Sigmoid colon (tissue), 7 donors: ENCODE results near the gene RAPGEF5. TPM values are rescaled to one million over a fixed set of nuclear protein-coding genes. Genes with fewer than 3 reads are reported as not detected.

ENCODE experiments used
- DNase-seq: peaks from one replicate; pipeline ENCODE4 v3.0.0-alpha.2; 2019
- H3K27ac ChIP-seq, 4 donors: fragments of 200-600 bp; sonication (generic); one replicate each; pipeline ENCODE4 v1.5.1; 2016 to 2019; ENCODE audit warnings: mild to moderate bottlenecking in 1 of 4
- H3K27me3 ChIP-seq, 3 donors: fragments of 200-600 bp; sonication (generic); one replicate each; pipeline ENCODE4 v1.5.1; 2019; ENCODE audit warnings: mild to moderate bottlenecking in 1 of 3
- H3K36me3 ChIP-seq, 4 donors: fragments of 200-600 bp; sonication (generic); one replicate each; pipeline ENCODE4 v1.5.1; 2016 to 2019
- H3K4me1 ChIP-seq, 4 donors: fragments of 200-600 bp; sonication (generic); one replicate each; pipeline ENCODE4 v1.5.1; 2017 to 2019
- H3K4me3 ChIP-seq, 4 donors: fragments of 200-600 bp; sonication (generic); one replicate each; pipeline ENCODE4 v1.5.1; 2017 to 2019; ENCODE audit warnings: mild to moderate bottlenecking in 2 of 4, moderate library complexity in 1 of 4
- H3K9me3 ChIP-seq, 4 donors: fragments of 200-600 bp in 3 of 4; sonication (generic) in 3 of 4; one replicate each; pipeline versions ENCODE4 v1.5.1 to v1.6.1; 2013 to 2019
- CTCF ChIP-seq, 4 experiments: fragments of 450-650 bp in 3 of 4; fragments of 200-600 bp in 1 of 4; IDR thresholded peaks; one replicate each; pipeline ENCODE4 v1.5.1; 2016 to 2019; ENCODE audit warnings: antibody characterized with exemption in 4 of 4, mild to moderate bottlenecking in 3 of 4, moderate library complexity in 2 of 4
- EP300 ChIP-seq, 4 donors: sonication (generic); formaldehyde crosslinking; IDR thresholded peaks; one replicate each; pipeline ENCODE4 v1.6.1; 2017; ENCODE audit warnings: antibody characterized with exemption in 4 of 4
- POLR2A ChIP-seq, 2 donors: fragments of 450-650 bp; IDR thresholded peaks; one replicate each; pipeline ENCODE4 v1.6.1; 2016; ENCODE audit warnings: antibody characterized with exemption in 2 of 2, mild to moderate bottlenecking in 2 of 2, moderate library complexity in 2 of 2
- POLR2AphosphoS5 ChIP-seq, 4 donors: sonication (generic); formaldehyde crosslinking; IDR thresholded peaks; one replicate each; pipeline ENCODE4 v1.6.1; 2017; ENCODE audit warnings: antibody characterized with exemption in 4 of 4
- WGBS, 2 donors: extraction: QIAGEN DNeasy Blood & Tissue Kit; methylation state at CpG; one replicate each; pipeline ENCODE4 v1.1.7; 2013; 5-methylcytosine and 5-hydroxymethylcytosine counted together
- intact Hi-C: fragments of 100-400 bp; cut with DNase I; formaldehyde crosslinking; loops from one replicate; pipeline ENCODE4 v1.15.1; 2023
- polyA plus RNA-seq, 3 donors: library from polyadenylated mRNA; stranded (reverse); fragments of 200-250 nt; gene quantifications; one replicate each; pipeline ENCODE4 v1.2.3, GENCODE V29; 2013
- total RNA-seq, 4 donors: library from RNA; depleted of rRNA; stranded (reverse); fragments of >200 nt; gene quantifications; one replicate each; pipeline ENCODE4 v1.1.0, GENCODE V29; 2016
- donor health status: healthy with polysubstance abuse.
- donor health status: Bipolar disorder and iron deficiency.
- donor health status: healthy.

Gene RAPGEF5
- total and polyA plus RNA-seq, 7 donors, result 6.0 to 17.9 (median 12.6) TPM

- H3K36me3 ChIP-seq, result no peaks in the 10 kb centered on the region
- H3K9me3 ChIP-seq, result no peaks in the 10 kb centered on the region
- intact Hi-C loops, result no loop called here
- no peaks in the 10 kb centered on the region for H3K27me3 ChIP-seq
- no peaks in the 10 kb centered on the region for H3K4me1 ChIP-seq
- no peak overlapping the region for H3K4me3 ChIP-seq
- TF ChIP-seq CTCF (IDR thresholded peaks at IDR 0.05) (no peak), EP300 (IDR thresholded peaks at IDR 0.05) (no peak), POLR2A (IDR thresholded peaks at IDR 0.05) (no peak), POLR2AphosphoS5 (IDR thresholded peaks at IDR 0.05) (no peak)
- 96 to 100% methylated on average over 2 of the region's 2 CpGs for WGBS, 2 donors
- H3K27ac ChIP-seq, result no peak overlapping the region
- no peak for DNase-seq
Observed at GRCh38 chr7:22235134-22235533, 121.8 kb downstream of the RAPGEF5 start.

GRCh38 chr7:22234227-22234626 is 122.7 kb downstream of the RAPGEF5 start:
- Histone ChIP-seq H3K36me3 (no peaks in the 10 kb centered on the region), H3K4me1 (no peaks in the 10 kb centered on the region), H3K27ac (no peak overlapping the region), H3K27me3 (no peaks in the 10 kb centered on the region), H3K4me3 (no peak overlapping the region), H3K9me3 (no peaks in the 10 kb centered on the region)
- 27 to 65% methylated on average over 3 of the region's 3 CpGs for WGBS, 2 donors
- TF ChIP-seq CTCF (IDR thresholded peaks at IDR 0.05) (no peak), POLR2A (IDR thresholded peaks at IDR 0.05) (no peak), POLR2AphosphoS5 (IDR thresholded peaks at IDR 0.05) (no peak), EP300 (IDR thresholded peaks at IDR 0.05) (no peak)
- no peak for DNase-seq
- intact Hi-C loops, result no loop called here

- H3K9me3 ChIP-seq, result no peaks in the 10 kb centered on the region
- intact Hi-C loops, result no loop called here
- no peak overlapping the region for H3K27ac ChIP-seq
- no peaks in the 10 kb centered on the region for H3K36me3 ChIP-seq
- 94 to 96% methylated on average over 3 of the region's 3 CpGs for WGBS, 2 donors
- H3K4me1 ChIP-seq, result no peaks in the 10 kb centered on the region
- no peak overlapping the region for H3K4me3 ChIP-seq
- no peak for DNase-seq
- no peaks in the 10 kb centered on the region for H3K27me3 ChIP-seq
- TF ChIP-seq EP300 (IDR thresholded peaks at IDR 0.05) (no peak), POLR2A (IDR thresholded peaks at IDR 0.05) (no peak), CTCF (IDR thresholded peaks at IDR 0.05) (no peak), POLR2AphosphoS5 (IDR thresholded peaks at IDR 0.05) (no peak)
Observed at GRCh38 chr7:22231806-22232205, 125.1 kb downstream of the RAPGEF5 start.

- H3K9me3 ChIP-seq, result no peaks in the 10 kb centered on the region
- 55 to 96% methylated on average over 1 of the region's 1 CpG for WGBS, 2 donors
- no peak overlapping the region for H3K27ac ChIP-seq
- no peaks in the 10 kb centered on the region for H3K4me1 ChIP-seq
- H3K36me3 ChIP-seq, result no peaks in the 10 kb centered on the region
- no peaks in the 10 kb centered on the region for H3K27me3 ChIP-seq
- TF ChIP-seq CTCF (IDR thresholded peaks at IDR 0.05) (no peak), POLR2A (IDR thresholded peaks at IDR 0.05) (no peak), EP300 (IDR thresholded peaks at IDR 0.05) (no peak), POLR2AphosphoS5 (IDR thresholded peaks at IDR 0.05) (no peak)
- intact Hi-C loops, result no loop called here
- DNase-seq, result no peak
- no peak overlapping the region for H3K4me3 ChIP-seq
Observed at GRCh38 chr7:22231141-22231540, 125.8 kb downstream of the RAPGEF5 start.

GRCh38 chr7:22230238-22230637 is 126.7 kb downstream of the RAPGEF5 start:
- DNase-seq, result no peak
- no peak for TF ChIP-seq POLR2A (IDR thresholded peaks at IDR 0.05)
- TF ChIP-seq POLR2AphosphoS5 (IDR thresholded peaks at IDR 0.05), result no peak
- TF ChIP-seq EP300 (IDR thresholded peaks at IDR 0.05), result no peak
- TF ChIP-seq CTCF (IDR thresholded peaks at IDR 0.05), result no peak
- intact Hi-C loops, result no loop called here
- Histone ChIP-seq H3K27ac (no peak overlapping the region), H3K9me3 (no peaks in the 10 kb centered on the region), H3K27me3 (no peaks in the 10 kb centered on the region), H3K36me3 (no peaks in the 10 kb centered on the region), H3K4me3 (no peak overlapping the region), H3K4me1 (no peaks in the 10 kb centered on the region)
- WGBS, 2 donors, result 87 to 89% methylated on average over 2 of the region's 2 CpGs
